ENCODE measurements around the gene FOSL2. TPM values are rescaled to one million over a fixed set of nuclear protein-coding genes. Genes with fewer than 3 reads are reported as not detected.

Gene FOSL2
- polyA plus RNA-seq, 3 donors = 24.8 to 270 (median 28.6) TPM

GRCh38 chr2:28399956-28400355 is 7.3 kb downstream of the FOSL2 start:
- no peak overlapping the region for H2AFZ ChIP-seq (ENCODE audit: insufficient read depth, low read depth, low read length, poor library complexity, severe bottlenecking)
- peaks cover 47 to 72% of the 10 kb centered on the region in 2 donors for H3K36me3 Mint-ChIP-seq
- DNase-seq = no peak
- 59% methylated on average over 4 of the region's 6 CpGs for WGBS (ENCODE audit: insufficient coverage)
- peaks cover 79 to 87% of the 10 kb centered on the region in 2 donors for H3K4me1 ChIP-seq (ENCODE audit: control insufficient read depth in 1 of 2, insufficient read depth in 2 of 2, low read length in 2 of 2)
- no peak for TF ChIP-seq CTCF (IDR thresholded peaks at IDR 0.05)
- H3K27me3 ChIP-seq (ENCODE audit: control insufficient read depth in 2 of 2, insufficient read depth in 2 of 2, low read length in 2 of 2) = no peaks in the 10 kb centered on the region
- peaks cover 76% of the 10 kb centered on the region for H3K4me1 Mint-ChIP-seq
- peaks cover 0 to 5% (median 0%) of the 10 kb centered on the region in 3 donors for H3K27me3 Mint-ChIP-seq (ENCODE audit: low read depth in 3 of 3)
- intact Hi-C loops (cut with micrococcal nuclease) = loop anchor here (10.0 kb wide), 4 partner anchors 125 to 645 kb away; partner anchors contain the start of genes BABAM2 (in 2 of the 2) and RBKS (in 2 of the 2)
- peak overlapping the region in 3 of 7 donors; percentile 13 to 83 (median 33) for H3K27ac Mint-ChIP-seq
- peaks cover 100% of the 10 kb centered on the region for H3K79me2 ChIP-seq (ENCODE audit: insufficient read depth, low read length)
- peak overlapping the region; percentile 30 to 93 for H3K27ac ChIP-seq (ENCODE audit: low read depth in 1 of 2, low read length in 2 of 2)
- H3K9ac ChIP-seq (ENCODE audit: insufficient read depth, low read length, poor library complexity, severe bottlenecking) = no peak overlapping the region
- peaks cover 49 to 84% of the 10 kb centered on the region in 2 donors for H3K36me3 ChIP-seq (replicated peaks in 1 of 2; ENCODE audit: control insufficient read depth in 1 of 2, insufficient read depth in 2 of 2, low read length in 2 of 2)
- peak overlapping the region in 1 of 3 experiments; percentile 92 for H3K4me3 ChIP-seq (replicated peaks in 1 of 3; ENCODE audit: low read depth in 2 of 3, low read length in 3 of 3)
- H3K9me3 Mint-ChIP-seq = no peaks in the 10 kb centered on the region
- peak overlapping the region in 1 of 2 donors; percentile 5 for H3K4me3 Mint-ChIP-seq
- peaks cover 100% of the 10 kb centered on the region for H4K20me1 ChIP-seq (ENCODE audit: insufficient read depth, low read length)
- peak overlapping the region; percentile 89 for H3K4me2 ChIP-seq (replicated peaks; ENCODE audit: extremely low read depth, low read length, poor library complexity, severe bottlenecking)
- H3K9me3 ChIP-seq (replicated peaks in 1 of 2; ENCODE audit: control insufficient read depth in 1 of 2, insufficient read depth in 1 of 2, low read length in 2 of 2) = no peaks in the 10 kb centered on the region

GRCh38 chr2:28400419-28400818 is 7.8 kb downstream of the FOSL2 start:
- Histone ChIP-seq H3K79me2 (ENCODE audit: insufficient read depth, low read length) (peaks cover 100% of the 10 kb centered on the region), H3K4me3 (replicated peaks in 1 of 3; ENCODE audit: low read depth in 2 of 3, low read length in 3 of 3) (peak overlapping the region in 1 of 3 experiments; percentile 92), H3K27ac (ENCODE audit: low read depth in 1 of 2, low read length in 2 of 2) (peak overlapping the region; percentile 19 to 93), H4K20me1 (ENCODE audit: insufficient read depth, low read length) (peaks cover 100% of the 10 kb centered on the region), H3K9me3 (replicated peaks in 1 of 2; ENCODE audit: control insufficient read depth in 1 of 2, insufficient read depth in 1 of 2, low read length in 2 of 2) (no peaks in the 10 kb centered on the region), H3K36me3 (replicated peaks in 1 of 2; ENCODE audit: control insufficient read depth in 1 of 2, insufficient read depth in 2 of 2, low read length in 2 of 2) (peaks cover 54 to 88% of the 10 kb centered on the region in 2 donors), H3K9ac (ENCODE audit: insufficient read depth, low read length, poor library complexity, severe bottlenecking) (no peak overlapping the region), H3K4me2 (replicated peaks; ENCODE audit: extremely low read depth, low read length, poor library complexity, severe bottlenecking) (peak overlapping the region; percentile 13), H3K27me3 (ENCODE audit: control insufficient read depth in 2 of 2, insufficient read depth in 2 of 2, low read length in 2 of 2) (no peaks in the 10 kb centered on the region), H3K4me1 (ENCODE audit: control insufficient read depth in 1 of 2, insufficient read depth in 2 of 2, low read length in 2 of 2) (peaks cover 84 to 92% of the 10 kb centered on the region in 2 donors), H2AFZ (ENCODE audit: insufficient read depth, low read depth, low read length, poor library complexity, severe bottlenecking) (no peak overlapping the region)
- WGBS (ENCODE audit: insufficient coverage) = 90% methylated on average over 5 of the region's 8 CpGs
- Mint-ChIP-seq H3K36me3 (peaks cover 51 to 76% of the 10 kb centered on the region in 2 donors), H3K4me3 (peak overlapping the region in 1 of 2 donors; percentile 5), H3K9me3 (no peaks in the 10 kb centered on the region), H3K27me3 (ENCODE audit: low read depth in 3 of 3) (peaks cover 0 to 5% (median 0%) of the 10 kb centered on the region in 3 donors), H3K4me1 (peaks cover 81% of the 10 kb centered on the region), H3K27ac (peak overlapping the region in 5 of 7 donors; percentile 2 to 81 (median 33))
- TF ChIP-seq CTCF (IDR thresholded peaks at IDR 0.05) = no peak
- DNase-seq = no peak
- intact Hi-C loops (cut with micrococcal nuclease) = loop anchor here in 1 of 2 donors (10.0 kb wide), 1 partner anchor 646 kb away; no protein-coding TSS in a partner anchor

Measured in CD14-positive monocyte (primary cell).